Keratinocyte (primary cell): ENCODE data around the gene LAIR2. TPM values are rescaled to one million over a fixed set of nuclear protein-coding genes. Genes with fewer than 3 reads are reported as not detected.

ENCODE experiments used
- DNase-seq: peaks from one replicate; pipeline ENCODE4 v3.0.0-alpha.2; 2011; ENCODE audit warnings: low read depth, missing footprints, low spot score
- FAIRE-seq: peaks from 2 replicates; lab custom pipeline; 2011; peaks lifted over from hg19 to GRCh38; lab: Jason Lieb, UNC
- H2AFZ ChIP-seq: 2 replicates; pipeline ENCODE4 v1.6.0; 2012; ENCODE audit warnings: low read length, control low read depth, inconsistent platforms; ENCODE audit not compliant: control insufficient read depth
- H3K27ac ChIP-seq: 2 replicates; pipeline ENCODE4 v1.5.1; 2011; ENCODE audit warnings: low read length; ENCODE audit not compliant: control insufficient read depth, insufficient read depth
- H3K27me3 ChIP-seq: 3 replicates; pipeline ENCODE4 v1.6.0; 2011; ENCODE audit warnings: low read length; ENCODE audit not compliant: control insufficient read depth, insufficient read depth; ENCODE audit errors: extremely low read depth
- H3K36me3 ChIP-seq, 2 experiments: 2 replicates in 1 of 2; 3 replicates in 1 of 2; pipeline ENCODE4 v1.5.1; 2011; ENCODE audit warnings: low read length in 2 of 2, mild to moderate bottlenecking in 1 of 2; ENCODE audit not compliant: control insufficient read depth in 2 of 2, insufficient read depth in 2 of 2; ENCODE audit errors: extremely low read depth in 1 of 2
- H3K4me1 ChIP-seq: 3 replicates; pipeline ENCODE4 v1.5.1; 2011; ENCODE audit warnings: low read length; ENCODE audit not compliant: control insufficient read depth, insufficient read depth; ENCODE audit errors: extremely low read depth
- H3K4me2 ChIP-seq: 3 replicates; pipeline ENCODE4 v1.6.0; 2011; ENCODE audit warnings: low read depth, low read length; ENCODE audit not compliant: control insufficient read depth, insufficient read depth; ENCODE audit errors: extremely low read depth
- H3K4me3 ChIP-seq, 3 experiments: fragments of 200-600 bp in 1 of 3; sonication (generic) in 1 of 3; 2 replicates in 2 of 3; 3 replicates in 1 of 3; pipeline ENCODE4 v1.5.1; 2011 to 2016; ENCODE audit warnings: low read length in 3 of 3, mild to moderate bottlenecking in 3 of 3, control low read depth in 2 of 3, inconsistent platforms in 1 of 3, low read depth in 1 of 3, mixed read lengths in 1 of 3, mixed run types in 1 of 3, moderate library complexity in 1 of 3; ENCODE audit not compliant: control insufficient read depth in 2 of 3, insufficient read depth in 2 of 3; ENCODE audit errors: extremely low read depth in 1 of 3
- H3K79me2 ChIP-seq: 2 replicates; pipeline ENCODE4 v1.6.0; 2012; ENCODE audit warnings: low read length; ENCODE audit not compliant: control insufficient read depth, insufficient read depth
- H3K9ac ChIP-seq: 3 replicates; pipeline ENCODE4 v1.6.0; 2011; ENCODE audit warnings: low read length; ENCODE audit not compliant: control insufficient read depth, insufficient read depth; ENCODE audit errors: extremely low read depth
- H3K9me1 ChIP-seq: 3 replicates; pipeline ENCODE4 v1.6.0; 2011; ENCODE audit warnings: low read length; ENCODE audit not compliant: control insufficient read depth, insufficient read depth; ENCODE audit errors: extremely low read depth
- H3K9me3 ChIP-seq: 2 replicates; pipeline ENCODE4 v1.5.1; 2012; ENCODE audit warnings: low read depth, low read length; ENCODE audit not compliant: control insufficient read depth
- H4K20me1 ChIP-seq: 3 replicates; pipeline ENCODE4 v1.6.0; 2011; ENCODE audit warnings: low read length; ENCODE audit not compliant: control insufficient read depth, insufficient read depth; ENCODE audit errors: extremely low read depth
- EZH2 ChIP-seq: IDR thresholded peaks from one replicate; pipeline ENCODE4 v1.6.1; 2012; ENCODE audit warnings: inconsistent platforms, mild to moderate bottlenecking, low read length, moderate library complexity
- dilution Hi-C: fragments of 300-500 bp; cut with MboI; formaldehyde crosslinking; loops from one replicate; pipeline ENCODE4 v1.7.0; 2020; ENCODE audit warnings: low sequenced_read_pairs; ENCODE audit not compliant: extremely low pct_ligation_motif_present
- polyA plus RNA-seq, 5 experiments: library from polyadenylated mRNA; depleted of rRNA in 3 of 5; stranded (reverse) in 3 of 5; stranded (forward) in 1 of 5; unstranded in 1 of 5; fragments of >200 nt; gene quantifications; 1 replicate in 1 of 5; 2 replicates in 3 of 5; 3 replicates in 1 of 5; pipeline versions ENCODE4 v1.2.1 to v1.2.3, GENCODE V29; 2011 to 2012; ENCODE audit warnings: missing spikeins in 2 of 5, low read depth in 1 of 5, low replicate concordance in 1 of 5
- TF ChIP-seq, protein P1 (sequence below), 3 experiments: IDR thresholded peaks in 1 of 3; conservative IDR thresholded peaks in 1 of 3; optimal IDR thresholded peaks in 1 of 3; 2 replicates in 2 of 3; 3 replicates in 1 of 3; pipeline versions ENCODE3 to v1.5.1; 2011; ENCODE audit warnings: low read length in 3 of 3, mild to moderate bottlenecking in 3 of 3, moderate library complexity in 2 of 3, control low read depth in 1 of 3, inconsistent platforms in 1 of 3; ENCODE audit not compliant: insufficient read depth in 2 of 3; ENCODE audit errors: extremely low read depth in 1 of 3

The LAIR2 gene
- polyA plus RNA-seq, 1 donor (not counting 4 experiments of a cell fraction or from before 2014, with no cell fraction given) = not detected

DNA sequence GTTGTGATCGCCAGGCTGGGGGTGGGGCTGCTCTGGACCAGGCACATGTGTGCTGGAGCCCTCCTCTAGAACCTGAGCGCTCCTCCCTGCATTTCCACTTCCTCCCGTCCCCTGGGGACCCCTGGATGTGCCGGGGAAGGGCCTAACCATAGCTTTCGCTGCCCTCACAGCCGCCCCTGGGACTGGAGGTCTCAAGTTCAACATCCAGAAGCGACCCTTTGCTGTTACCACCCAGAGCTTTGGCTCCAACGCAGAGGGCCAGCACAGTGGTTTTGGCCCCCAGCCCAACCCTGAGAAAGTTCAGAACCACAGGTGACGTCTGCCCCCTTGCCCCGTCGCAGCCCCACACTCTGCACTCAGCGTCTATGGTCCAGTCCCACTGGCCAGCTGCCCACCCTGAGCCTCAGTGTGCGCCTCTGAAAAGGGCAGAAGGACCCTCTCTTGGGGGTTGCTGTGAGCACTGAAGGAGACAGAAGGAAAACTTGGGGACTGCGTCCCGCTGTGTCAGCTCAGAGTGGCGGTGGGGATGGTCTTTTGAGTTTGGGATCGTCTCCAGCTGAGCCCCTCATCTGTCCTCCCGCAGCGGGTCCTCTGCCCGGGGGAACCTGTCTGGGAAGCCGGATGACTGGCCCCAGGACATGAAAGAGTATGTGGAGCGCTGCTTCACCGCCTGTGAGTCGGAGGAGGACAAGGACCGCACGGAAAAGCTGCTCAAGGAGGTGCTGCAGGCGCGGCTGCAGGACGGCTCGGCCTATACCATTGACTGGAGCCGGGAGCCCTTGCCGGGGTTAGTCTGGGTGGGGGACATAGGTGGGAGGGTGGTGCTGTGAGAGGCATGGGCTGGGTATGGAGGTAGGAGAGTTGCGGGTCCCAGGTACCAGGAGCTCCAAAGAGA, 47.6 kb upstream of the LAIR2 start:
- TF ChIP-seq, protein P1, sequence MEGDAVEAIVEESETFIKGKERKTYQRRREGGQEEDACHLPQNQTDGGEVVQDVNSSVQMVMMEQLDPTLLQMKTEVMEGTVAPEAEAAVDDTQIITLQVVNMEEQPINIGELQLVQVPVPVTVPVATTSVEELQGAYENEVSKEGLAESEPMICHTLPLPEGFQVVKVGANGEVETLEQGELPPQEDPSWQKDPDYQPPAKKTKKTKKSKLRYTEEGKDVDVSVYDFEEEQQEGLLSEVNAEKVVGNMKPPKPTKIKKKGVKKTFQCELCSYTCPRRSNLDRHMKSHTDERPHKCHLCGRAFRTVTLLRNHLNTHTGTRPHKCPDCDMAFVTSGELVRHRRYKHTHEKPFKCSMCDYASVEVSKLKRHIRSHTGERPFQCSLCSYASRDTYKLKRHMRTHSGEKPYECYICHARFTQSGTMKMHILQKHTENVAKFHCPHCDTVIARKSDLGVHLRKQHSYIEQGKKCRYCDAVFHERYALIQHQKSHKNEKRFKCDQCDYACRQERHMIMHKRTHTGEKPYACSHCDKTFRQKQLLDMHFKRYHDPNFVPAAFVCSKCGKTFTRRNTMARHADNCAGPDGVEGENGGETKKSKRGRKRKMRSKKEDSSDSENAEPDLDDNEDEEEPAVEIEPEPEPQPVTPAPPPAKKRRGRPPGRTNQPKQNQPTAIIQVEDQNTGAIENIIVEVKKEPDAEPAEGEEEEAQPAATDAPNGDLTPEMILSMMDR (optimal IDR thresholded peaks at IDR 0.05 in 1 of 3, IDR thresholded peaks at IDR 0.05 in 1 of 3, conservative IDR thresholded peaks at IDR 0.05 in 1 of 3; ENCODE audit: extremely low read depth in 1 of 3, insufficient read depth in 2 of 3, low read length in 3 of 3) = no peak
- TF ChIP-seq EZH2 = no peak
- Histone ChIP-seq H3K27ac (no peak overlapping the region), H2AFZ (no peak overlapping the region), H3K4me3 (no peak overlapping the region), H3K9me1 (peaks cover 2% of the 10 kb centered on the region), H3K9ac (no peak overlapping the region), H3K79me2 (peaks cover 97% of the 10 kb centered on the region), H3K9me3 (no peaks in the 10 kb centered on the region), H3K4me2 (no peak overlapping the region), H3K27me3 (no peaks in the 10 kb centered on the region), H4K20me1 (peaks cover 27% of the 10 kb centered on the region), H3K36me3 (peaks cover 70 to 74% of the 10 kb centered on the region in 2 experiments), H3K4me1 (peaks cover 14% of the 10 kb centered on the region)
- no peak for FAIRE-seq
- no peak for DNase-seq
- dilution Hi-C loops = no loop called here

DNA sequence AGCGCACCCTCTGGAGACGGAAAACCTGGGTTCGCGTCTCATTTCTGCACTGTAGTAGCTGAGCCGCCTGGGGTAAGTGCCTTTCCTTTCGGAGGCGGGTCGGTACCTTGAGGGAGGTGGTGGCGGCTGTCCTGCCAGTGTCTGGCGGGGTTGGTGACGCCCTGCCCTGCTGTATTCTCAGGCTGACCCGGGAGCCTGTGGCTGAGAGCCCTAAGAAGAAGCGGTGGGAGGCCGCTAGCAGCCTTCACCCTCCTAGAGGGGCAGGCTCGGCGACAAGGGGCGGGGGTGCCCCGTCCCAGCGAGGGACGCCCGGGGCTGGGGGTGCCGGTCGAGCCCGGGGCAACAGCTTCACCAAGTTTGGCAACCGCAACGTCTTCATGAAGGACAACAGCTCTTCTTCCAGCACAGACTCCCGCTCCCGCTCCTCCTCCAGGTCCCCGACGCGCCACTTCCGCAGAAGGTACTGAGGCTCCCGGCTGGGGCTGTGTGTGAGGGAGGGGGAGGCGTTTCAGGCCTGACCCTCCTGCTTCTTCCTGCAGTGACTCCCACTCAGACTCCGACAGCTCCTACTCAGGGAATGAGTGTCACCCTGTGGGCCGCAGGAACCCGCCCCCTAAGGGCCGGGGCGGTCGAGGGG, 46.7 kb upstream of the LAIR2 start:
- FAIRE-seq = no peak
- H3K79me2 ChIP-seq = peaks cover 91% of the 10 kb centered on the region
- dilution Hi-C loops = no loop called here

More for the DNA sequence above, 46.7 kb upstream of the LAIR2 start:
- Histone ChIP-seq H3K4me1 (peaks cover 5% of the 10 kb centered on the region), H3K36me3 (peaks cover 70 to 73% of the 10 kb centered on the region in 2 experiments), H3K9me3 (no peaks in the 10 kb centered on the region), H3K4me3 (no peak overlapping the region), H2AFZ (no peak overlapping the region), H3K9ac (no peak overlapping the region), H3K9me1 (peaks cover 2% of the 10 kb centered on the region), H3K4me2 (no peak overlapping the region), H4K20me1 (peaks cover 22% of the 10 kb centered on the region), H3K27ac (no peak overlapping the region), H3K27me3 (no peaks in the 10 kb centered on the region)
- no peak for DNase-seq
- TF ChIP-seq EZH2 = no peak
- TF ChIP-seq, protein P1 (optimal IDR thresholded peaks at IDR 0.05 in 1 of 3, IDR thresholded peaks at IDR 0.05 in 1 of 3, conservative IDR thresholded peaks at IDR 0.05 in 1 of 3; ENCODE audit: extremely low read depth in 1 of 3, insufficient read depth in 2 of 3, low read length in 3 of 3) = no peak
